HepG2 (cell line): Measurements from ENCODE around the gene GPR101. TPM values are rescaled to one million over a fixed set of nuclear protein-coding genes. Genes with fewer than 3 reads are reported as not detected.

Experiments
- ATAC-seq: fragments of 200-7000 bp; cut with Tn5 transposase; 3 replicates; pipeline ENCODE4 v1.9.1; 2020; ENCODE audit warnings: mild to moderate bottlenecking, moderate library complexity
- BruUV-seq: library from RNA; stranded (reverse); fragments of 400-500 nt; replicated peaks from 2 replicates; lab custom pipeline; 2021; lab: Mats Ljungman, UMichigan
- CTCF ChIA-PET: fragments of 300-600 bp; formaldehyde crosslinking; extraction: SDS; loops from one replicate; lab custom pipeline; 2021; ENCODE audit warnings: low total read pairs, inconsistent platforms, low intra/inter-chr PET ratio; lab: Yijun Ruan, JAX
- POLR2A ChIA-PET: fragments of 350-600 bp; sonication (Branson Sonifier 250); formaldehyde crosslinking; loops from one replicate; lab custom pipeline; 2020; ENCODE audit warnings: antibody characterized with exemption, inconsistent platforms; lab: Yijun Ruan, JAX
- DNase-seq: peaks from one replicate; pipeline ENCODE4 v3.0.0-alpha.2; 2015; ENCODE audit warnings: low spot score
- FAIRE-seq: peaks from 3 replicates; lab custom pipeline; 2011; peaks lifted over from hg19 to GRCh38; lab: Jason Lieb, UNC
- H2AFZ ChIP-seq: one replicate; pipeline ENCODE4 v1.6.1; 2011; ENCODE audit warnings: low read length, inconsistent platforms
- H3K27ac ChIP-seq: fragments of 300-600 bp; 3 replicates; pipeline ENCODE4 v1.8.0; 2011; ENCODE audit warnings: mixed run types, mild to moderate bottlenecking, mixed read lengths, low read length, inconsistent platforms; ENCODE audit not compliant: insufficient read depth; ENCODE audit errors: extremely low read length
- H3K27me3 ChIP-seq, 2 experiments: fragments of 200-600 bp in 1 of 2; 2 replicates in 1 of 2; 3 replicates in 1 of 2; pipeline versions ENCODE4 v1.6.0 to v1.8.0; 2011; ENCODE audit warnings: low read length in 2 of 2, mild to moderate bottlenecking in 2 of 2, moderate library complexity in 2 of 2, inconsistent platforms in 1 of 2; ENCODE audit not compliant: insufficient read depth in 2 of 2, control insufficient read depth in 1 of 2
- H3K36me3 ChIP-seq, 2 experiments: fragments of 200-600 bp in 1 of 2; replicated peaks in 1 of 2; 2 replicates in 1 of 2; 3 replicates in 1 of 2; pipeline versions ENCODE4 v1.5.1 to v1.8.0; 2011; ENCODE audit warnings: low read length in 2 of 2, inconsistent platforms in 1 of 2; ENCODE audit not compliant: insufficient read depth in 2 of 2, control insufficient read depth in 1 of 2
- H3K4me1 ChIP-seq: 2 replicates; pipeline ENCODE4 v1.5.1; 2012; ENCODE audit warnings: low read length, inconsistent platforms; ENCODE audit not compliant: insufficient read depth
- H3K4me2 ChIP-seq: 2 replicates; pipeline ENCODE4 v1.6.0; 2011; ENCODE audit warnings: low read depth, low read length, inconsistent platforms
- H3K4me3 ChIP-seq, 3 experiments: fragments of 200-600 bp in 1 of 3; sonication (generic), shearing (Covaris generic) in 1 of 3; replicated peaks in 1 of 3; 2 replicates each; pipeline ENCODE4 v1.5.1; 2011 to 2016; ENCODE audit warnings: low read length in 3 of 3, inconsistent platforms in 2 of 3, low read depth in 2 of 3, mild to moderate bottlenecking in 2 of 3, control low read depth in 1 of 3, mixed read lengths in 1 of 3; ENCODE audit not compliant: insufficient read depth in 1 of 3
- H3K79me2 ChIP-seq: one replicate; pipeline ENCODE4 v1.6.1; 2011; ENCODE audit warnings: low read length, inconsistent platforms; ENCODE audit not compliant: insufficient read depth
- H3K9ac ChIP-seq: 2 replicates; pipeline ENCODE4 v1.6.0; 2011; ENCODE audit warnings: mild to moderate bottlenecking, low read depth, low read length, inconsistent platforms; ENCODE audit not compliant: insufficient read depth
- H3K9me3 ChIP-seq: 2 replicates; pipeline ENCODE4 v1.5.1; 2012; ENCODE audit warnings: mild to moderate bottlenecking, low read length
- H4K20me1 ChIP-seq: 2 replicates; pipeline ENCODE4 v1.6.0; 2011; ENCODE audit warnings: inconsistent platforms, mild to moderate bottlenecking, low read length, moderate library complexity; ENCODE audit not compliant: insufficient read depth
- CREB1 ChIP-seq, 2 experiments: fragments of 450-650 bp in 1 of 2; IDR thresholded peaks; 2 replicates each; pipeline ENCODE4 v1.6.1; 2016 to 2017; ENCODE audit warnings: control low read depth in 1 of 2, mild to moderate bottlenecking in 1 of 2, missing compliant biosample characterization in 1 of 2, missing genetic modification characterization in 1 of 2
- ELF4 ChIP-seq: sonication (generic); formaldehyde crosslinking; IDR thresholded peaks from 2 replicates; pipeline ENCODE4 v1.5.0; 2020; ENCODE audit warnings: missing genetic modification reagents, mild to moderate bottlenecking, moderate library complexity, borderline replicate concordance
- ETV5 ChIP-seq: IDR thresholded peaks from 2 replicates; pipeline ENCODE4 v1.6.1; 2018; ENCODE audit warnings: missing biosample characterization, missing genetic modification reagents, inconsistent platforms, borderline replicate concordance
- KMT2B ChIP-seq: IDR thresholded peaks from 2 replicates; pipeline ENCODE4 v1.6.1; 2016; ENCODE audit warnings: missing genetic modification reagents, missing compliant biosample characterization
- NR2F6 ChIP-seq, 2 experiments: IDR thresholded peaks; 2 replicates each; pipeline ENCODE4 v1.6.1; 2016; ENCODE audit warnings: antibody characterized with exemption in 1 of 2, mild to moderate bottlenecking in 1 of 2
- PAWR ChIP-seq: sonication (generic); formaldehyde crosslinking; IDR thresholded peaks from 2 replicates; pipeline ENCODE4 v1.4.0; 2020; ENCODE audit warnings: missing genetic modification reagents, mild to moderate bottlenecking, borderline replicate concordance
- RFX1 ChIP-seq: fragments of 450-650 bp; IDR thresholded peaks from 2 replicates; pipeline ENCODE4 v1.6.1; 2017
- SRSF9 ChIP-seq: fragments of 200-400 bp; formaldehyde crosslinking; IDR thresholded peaks from 2 replicates; pipeline ENCODE4 v1.6.1; 2018; ENCODE audit warnings: borderline replicate concordance, mild to moderate bottlenecking, low read depth, low read length; ENCODE audit not compliant: insufficient read depth, poor library complexity, severe bottlenecking
- ZNF224 ChIP-seq: sonication (generic); formaldehyde crosslinking; IDR thresholded peaks from 2 replicates; pipeline ENCODE4 v1.5.0; 2020; ENCODE audit warnings: mild to moderate bottlenecking, missing genetic modification reagents
- WGBS: methylation state at CpG from one replicate; pipeline ENCODE4 v1.1.6; 2017; ENCODE audit warnings: low lambda C conversion rate; 5-methylcytosine and 5-hydroxymethylcytosine counted together
- in situ Hi-C: cut with HindIII; loops from 2 replicates; pipeline ENCODE4 v1.10.0; 2017; ENCODE audit warnings: low pct_unique_long_range_greater_than_20kb; ENCODE audit not compliant: extremely low pct_ligation_motif_present
- intact Hi-C: fragments of 100-400 bp; cut with micrococcal nuclease; formaldehyde crosslinking; loops from one replicate; pipeline ENCODE4 v1.10.0; 2022; ENCODE audit not compliant: unreplicated experiment
- polyA plus RNA-seq, 8 experiments: library from polyadenylated mRNA; depleted of rRNA in 3 of 8; stranded (reverse) in 7 of 8; unstranded in 1 of 8; fragments of >200 nt; fragmentation: Illumina TruSeq in 4 of 8; extraction: Trizol in 4 of 8; gene quantifications; 2 replicates each; pipeline versions ENCODE4 v1.2.1 to v1.2.3, GENCODE V29; 2011 to 2016; ENCODE audit warnings: low read depth in 4 of 8, missing spikeins in 1 of 8, mixed read lengths in 1 of 8; ENCODE audit not compliant: insufficient read depth in 1 of 8
- total RNA-seq, 5 experiments: library from RNA; depleted of rRNA; stranded (reverse); fragments of >200 nt; fragmentation: Illumina TruSeq; extraction: Trizol; gene quantifications; 2 replicates each; pipeline ENCODE4 v1.2.3, GENCODE V29; 2016; ENCODE audit warnings: low read depth in 1 of 5
- TF ChIP-seq, protein P1 (sequence below): IDR thresholded peaks from 2 replicates; pipeline ENCODE4 v1.6.1; 2016; ENCODE audit warnings: control low read depth
- TF ChIP-seq, protein P2 (sequence below), 2 experiments: sonication (generic) in 1 of 2; formaldehyde crosslinking in 1 of 2; IDR thresholded peaks; 2 replicates each; pipeline versions ENCODE4 v1.6.1 to v1.9.0; 2014 to 2022; ENCODE audit warnings: antibody characterized with exemption in 1 of 2, borderline replicate concordance in 1 of 2, inconsistent platforms in 1 of 2, low read depth in 1 of 2, missing genetic modification reagents in 1 of 2

GPR101 gene
- total and polyA plus RNA-seq, 2 of the 13 experiments (the other 11 are each of a cell fraction or from before 2014, with no cell fraction given): not detected

DNA sequence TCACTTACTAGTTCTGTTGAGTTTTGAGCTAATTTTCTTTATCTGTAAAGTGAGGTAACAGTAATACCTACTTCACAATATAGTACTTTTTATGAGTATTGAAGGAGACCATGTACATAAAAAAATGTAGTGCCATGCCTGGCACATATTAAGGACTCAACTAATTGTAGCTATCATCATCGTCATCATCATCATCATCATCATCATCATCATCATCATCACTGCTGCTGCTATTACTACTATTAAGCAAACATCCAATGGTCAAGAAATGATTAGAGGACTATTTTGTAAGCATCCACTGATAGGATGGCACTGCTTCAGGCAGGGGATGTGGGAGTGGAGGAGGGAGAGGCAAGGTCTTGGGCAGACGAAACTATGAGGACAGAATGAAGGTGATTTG, 47.4 kb upstream of the GPR101 start:
- DNase-seq (no peak), ATAC-seq (no peak), FAIRE-seq (no peak)
- H2AFZ ChIP-seq: no peak overlapping the region
- no peaks in the 10 kb centered on the region for H3K4me1 ChIP-seq
- H3K4me2 ChIP-seq: no peak overlapping the region
- TF ChIP-seq CREB1 (IDR thresholded peaks at IDR 0.05) (peak; percentile 80), CREB1 (CRISPR knock-in tag; IDR thresholded peaks at IDR 0.05) (no peak), NR2F6 (IDR thresholded peaks at IDR 0.05) (no peak), NR2F6 (CRISPR knock-in tag; IDR thresholded peaks at IDR 0.05) (no peak)
- intact Hi-C loops (no loop called here), in situ Hi-C loops (no loop called here)
- 4% methylated on average over 2 of the region's 2 CpGs for WGBS
- H3K36me3 ChIP-seq: no peaks in the 10 kb centered on the region
- no peak overlapping the region for H3K4me3 ChIP-seq
- no TSS peak for BruUV-seq
- POLR2A ChIA-PET: no interaction called here
- H3K9me3 ChIP-seq: no peaks in the 10 kb centered on the region
- H3K27me3 ChIP-seq: no peaks in the 10 kb centered on the region
- no peak overlapping the region for H3K9ac ChIP-seq
- no peak overlapping the region for H3K27ac ChIP-seq
- no peaks in the 10 kb centered on the region for H4K20me1 ChIP-seq
- no peaks in the 10 kb centered on the region for H3K79me2 ChIP-seq
- CTCF ChIA-PET: no interaction called here

DNA sequence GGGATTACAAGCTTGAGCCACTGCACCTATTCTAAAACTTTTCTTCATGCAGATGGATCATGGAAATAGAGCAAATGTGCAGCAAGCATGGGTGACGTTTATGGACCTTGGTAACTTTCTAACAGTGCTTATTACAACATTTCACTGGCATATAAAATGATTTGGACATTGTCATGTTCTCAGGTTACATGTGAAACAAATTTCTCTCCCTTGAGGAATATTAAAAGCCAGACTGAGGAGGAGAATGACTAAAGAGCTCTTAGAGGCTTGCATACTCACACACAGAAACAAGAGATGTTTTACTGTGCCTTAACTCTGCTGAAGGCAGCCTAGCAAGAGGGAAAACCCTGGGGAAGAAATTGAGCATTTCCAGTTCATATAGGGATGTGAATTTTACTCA, 38.6 kb upstream of the GPR101 start:
- H3K4me2 ChIP-seq: no peak overlapping the region
- H3K4me3 ChIP-seq: no peak overlapping the region
- no peaks in the 10 kb centered on the region for H4K20me1 ChIP-seq
- DNase-seq (no peak), FAIRE-seq (no peak), ATAC-seq (no peak)
- TF ChIP-seq ELF4 (CRISPR knock-in tag) (no peak), SRSF9 (no peak), ZNF224 (CRISPR knock-in tag) (no peak), ETV5 (no peak), KMT2B (CRISPR knock-in tag) (no peak), PAWR (CRISPR knock-in tag) (no peak), RFX1 (no peak)
- TF ChIP-seq, protein P1, sequence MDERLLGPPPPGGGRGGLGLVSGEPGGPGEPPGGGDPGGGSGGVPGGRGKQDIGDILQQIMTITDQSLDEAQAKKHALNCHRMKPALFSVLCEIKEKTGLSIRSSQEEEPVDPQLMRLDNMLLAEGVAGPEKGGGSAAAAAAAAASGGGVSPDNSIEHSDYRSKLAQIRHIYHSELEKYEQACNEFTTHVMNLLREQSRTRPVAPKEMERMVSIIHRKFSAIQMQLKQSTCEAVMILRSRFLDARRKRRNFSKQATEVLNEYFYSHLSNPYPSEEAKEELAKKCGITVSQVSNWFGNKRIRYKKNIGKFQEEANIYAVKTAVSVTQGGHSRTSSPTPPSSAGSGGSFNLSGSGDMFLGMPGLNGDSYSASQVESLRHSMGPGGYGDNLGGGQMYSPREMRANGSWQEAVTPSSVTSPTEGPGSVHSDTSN (CRISPR knock-in tag): no peak
- TF ChIP-seq, protein P2, sequence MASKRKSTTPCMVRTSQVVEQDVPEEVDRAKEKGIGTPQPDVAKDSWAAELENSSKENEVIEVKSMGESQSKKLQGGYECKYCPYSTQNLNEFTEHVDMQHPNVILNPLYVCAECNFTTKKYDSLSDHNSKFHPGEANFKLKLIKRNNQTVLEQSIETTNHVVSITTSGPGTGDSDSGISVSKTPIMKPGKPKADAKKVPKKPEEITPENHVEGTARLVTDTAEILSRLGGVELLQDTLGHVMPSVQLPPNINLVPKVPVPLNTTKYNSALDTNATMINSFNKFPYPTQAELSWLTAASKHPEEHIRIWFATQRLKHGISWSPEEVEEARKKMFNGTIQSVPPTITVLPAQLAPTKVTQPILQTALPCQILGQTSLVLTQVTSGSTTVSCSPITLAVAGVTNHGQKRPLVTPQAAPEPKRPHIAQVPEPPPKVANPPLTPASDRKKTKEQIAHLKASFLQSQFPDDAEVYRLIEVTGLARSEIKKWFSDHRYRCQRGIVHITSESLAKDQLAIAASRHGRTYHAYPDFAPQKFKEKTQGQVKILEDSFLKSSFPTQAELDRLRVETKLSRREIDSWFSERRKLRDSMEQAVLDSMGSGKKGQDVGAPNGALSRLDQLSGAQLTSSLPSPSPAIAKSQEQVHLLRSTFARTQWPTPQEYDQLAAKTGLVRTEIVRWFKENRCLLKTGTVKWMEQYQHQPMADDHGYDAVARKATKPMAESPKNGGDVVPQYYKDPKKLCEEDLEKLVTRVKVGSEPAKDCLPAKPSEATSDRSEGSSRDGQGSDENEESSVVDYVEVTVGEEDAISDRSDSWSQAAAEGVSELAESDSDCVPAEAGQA (IDR thresholded peaks at IDR 0.05; ENCODE audit: low read depth): no peak
- TF ChIP-seq, protein P2 (CRISPR knock-in tag; IDR thresholded peaks at IDR 0.05; ENCODE audit: borderline replicate concordance): no peak
- no peaks in the 10 kb centered on the region for H3K27me3 ChIP-seq
- H3K4me1 ChIP-seq: no peaks in the 10 kb centered on the region
- in situ Hi-C loops: no loop called here
- no peak overlapping the region for H3K9ac ChIP-seq
- no peaks in the 10 kb centered on the region for H3K36me3 ChIP-seq
- H3K9me3 ChIP-seq: no peaks in the 10 kb centered on the region
- H3K27ac ChIP-seq: no peak overlapping the region
- ChIA-PET CTCF (no interaction called here), POLR2A (no interaction called here)
- intact Hi-C loops: no loop called here
- BruUV-seq: no TSS peak
- H3K79me2 ChIP-seq: no peaks in the 10 kb centered on the region
- 0% methylated on average over 1 of the region's 1 CpG for WGBS
- no peak overlapping the region for H2AFZ ChIP-seq
